Hepatocyte (in vitro differentiated cells): Measurements from ENCODE around the gene OR8J1. TPM values are rescaled to one million over a fixed set of nuclear protein-coding genes. Genes with fewer than 3 reads are reported as not detected.
A peak's percentile ranks its signal among the peaks of the same experiment; 100 is the strongest.

ENCODE experiments used
- DNase-seq: peaks from one replicate; pipeline ENCODE4 v3.0.0-alpha.2; 2016; ENCODE audit warnings: low spot score
- H2AFZ ChIP-seq: fragments of 200-600 bp; sonication (generic); 2 replicates; pipeline ENCODE4 v1.6.0; 2016; ENCODE audit warnings: antibody characterized with exemption, mild to moderate bottlenecking
- H3K27ac ChIP-seq: fragments of 200-600 bp; sonication (generic); 2 replicates; pipeline ENCODE4 v1.5.1; 2016; ENCODE audit warnings: mild to moderate bottlenecking
- H3K27me3 ChIP-seq: fragments of 200-600 bp; sonication (generic); 2 replicates; pipeline ENCODE4 v1.6.1; 2016
- H3K36me3 ChIP-seq: fragments of 200-600 bp; sonication (generic); replicated peaks from 2 replicates; pipeline ENCODE4 v1.5.1; 2016; ENCODE audit warnings: low read depth; ENCODE audit not compliant: insufficient read depth
- H3K4me1 ChIP-seq: fragments of 200-600 bp; sonication (generic); 2 replicates; pipeline ENCODE4 v1.5.1; 2016; ENCODE audit warnings: mild to moderate bottlenecking, moderate library complexity; ENCODE audit not compliant: insufficient read depth
- H3K4me2 ChIP-seq: fragments of 200-600 bp; sonication (generic); 2 replicates; pipeline ENCODE4 v1.6.0; 2016
- H3K4me3 ChIP-seq: fragments of 200-600 bp; sonication (generic); 2 replicates; pipeline ENCODE4 v1.5.1; 2016; ENCODE audit warnings: mild to moderate bottlenecking
- H3K79me2 ChIP-seq: fragments of 200-600 bp; sonication (generic); 2 replicates; pipeline ENCODE4 v1.6.0; 2017; ENCODE audit warnings: mild to moderate bottlenecking
- H3K9me2 ChIP-seq: fragments of 200-600 bp; sonication (generic); replicated peaks from 2 replicates; pipeline ENCODE4 v1.6.0; 2017; ENCODE audit warnings: mild to moderate bottlenecking; ENCODE audit not compliant: insufficient read depth
- H3K9me3 ChIP-seq: fragments of 200-600 bp; sonication (generic); 2 replicates; pipeline ENCODE4 v1.5.1; 2016; ENCODE audit warnings: low read depth, mild to moderate bottlenecking
- H4K20me1 ChIP-seq: fragments of 200-600 bp; sonication (generic); 2 replicates; pipeline ENCODE4 v1.6.0; 2016; ENCODE audit warnings: mild to moderate bottlenecking; ENCODE audit not compliant: insufficient read depth, poor library complexity, severe bottlenecking
- CTCF ChIP-seq: fragments of 200-600 bp; sonication (generic); IDR thresholded peaks from 2 replicates; pipeline ENCODE4 v1.5.1; 2016; ENCODE audit warnings: antibody characterized with exemption, mild to moderate bottlenecking; ENCODE audit not compliant: poor library complexity
- EZH2 ChIP-seq: fragments of 200-600 bp; sonication (generic); IDR thresholded peaks from 2 replicates; pipeline ENCODE4 v1.6.1; 2016; ENCODE audit warnings: antibody characterized with exemption, mild to moderate bottlenecking, borderline replicate concordance
- EZH2phosphoT487 ChIP-seq: fragments of 200-600 bp; sonication (generic); IDR thresholded peaks from one replicate; pipeline ENCODE4 v1.6.1; 2018; ENCODE audit warnings: antibody characterized with exemption, mild to moderate bottlenecking, low read depth, moderate library complexity; ENCODE audit not compliant: unreplicated experiment, severe bottlenecking
- WGBS: methylation state at CpG from one replicate; pipeline ENCODE4 v1.1.6; 2016; ENCODE audit warnings: low lambda C conversion rate; ENCODE audit errors: missing lambda C conversion rate; 5-methylcytosine and 5-hydroxymethylcytosine counted together
- polyA plus RNA-seq: library from polyadenylated mRNA; unstranded; fragments of >200 nt; fragmentation: Nextera tagmentation; extraction: Ambion mirVana; gene quantifications from 2 replicates; pipeline ENCODE4 v1.2.1, GENCODE V29; 2016
- total RNA-seq: library from RNA; depleted of rRNA; stranded (reverse); fragments of >200 nt; gene quantifications from 2 replicates; pipeline ENCODE4 v1.2.3, GENCODE V29; 2014

OR8J1 gene
- total and polyA plus RNA-seq, 2 experiments from 2014 or later = not detected

GRCh38 chr11:56331861-56332491, 22.1 kb upstream of the OR8J1 start:
- no peak for DNase-seq
- no peaks in the 10 kb centered on the region for H3K4me1 ChIP-seq
- no peaks in the 10 kb centered on the region for H4K20me1 ChIP-seq
- no peaks in the 10 kb centered on the region for H3K9me2 ChIP-seq
- no peak overlapping the region for H3K4me2 ChIP-seq
- H3K27ac ChIP-seq = no peak overlapping the region
- H3K27me3 ChIP-seq = no peaks in the 10 kb centered on the region
- no peaks in the 10 kb centered on the region for H3K79me2 ChIP-seq
- no peaks in the 10 kb centered on the region for H3K36me3 ChIP-seq
- WGBS = 96% methylated on average over 20 of the region's 34 CpGs
- H2AFZ ChIP-seq = no peak overlapping the region
- no peak for TF ChIP-seq EZH2
- no peak for TF ChIP-seq CTCF
- no peak for TF ChIP-seq EZH2phosphoT487
- no peak overlapping the region for H3K4me3 ChIP-seq
- H3K9me3 ChIP-seq = no peaks in the 10 kb centered on the region

GRCh38 chr11:56333156-56333555, 20.9 kb upstream of the OR8J1 start:
- 54% methylated on average over 3 of the region's 3 CpGs for WGBS
- no peak overlapping the region for H3K4me2 ChIP-seq
- no peaks in the 10 kb centered on the region for H3K9me3 ChIP-seq
- no peaks in the 10 kb centered on the region for H3K79me2 ChIP-seq
- no peak for TF ChIP-seq EZH2phosphoT487
- no peak for TF ChIP-seq CTCF
- TF ChIP-seq EZH2 = no peak
- peak overlapping the region; percentile 24 for H2AFZ ChIP-seq
- H3K4me3 ChIP-seq = no peak overlapping the region
- no peaks in the 10 kb centered on the region for H3K36me3 ChIP-seq
- DNase-seq = no peak
- H3K27me3 ChIP-seq = no peaks in the 10 kb centered on the region
- H3K27ac ChIP-seq = no peak overlapping the region
- no peaks in the 10 kb centered on the region for H4K20me1 ChIP-seq
- H3K4me1 ChIP-seq = no peaks in the 10 kb centered on the region
- H3K9me2 ChIP-seq = no peaks in the 10 kb centered on the region

- Histone ChIP-seq H3K4me2 (no peak overlapping the region), H4K20me1 (no peaks in the 10 kb centered on the region), H3K9me3 (no peaks in the 10 kb centered on the region), H3K79me2 (no peaks in the 10 kb centered on the region), H3K4me3 (no peak overlapping the region), H2AFZ (no peak overlapping the region), H3K27me3 (no peaks in the 10 kb centered on the region), H3K4me1 (no peaks in the 10 kb centered on the region), H3K9me2 (no peaks in the 10 kb centered on the region), H3K27ac (no peak overlapping the region), H3K36me3 (no peaks in the 10 kb centered on the region)
- DNase-seq = no peak
- no peak for TF ChIP-seq EZH2phosphoT487
- no peak for TF ChIP-seq EZH2
- no peak for TF ChIP-seq CTCF
Measured at GRCh38 chr11:56340289-56340688, 13.8 kb upstream of the OR8J1 start.

- DNase-seq = no peak
- H3K27me3 ChIP-seq = no peaks in the 10 kb centered on the region
- no peak within 1 kb of the TSS for H3K27ac ChIP-seq
- H3K9me2 ChIP-seq = no peaks in the 10 kb centered on the region
- no peaks in the 10 kb centered on the region for H3K4me1 ChIP-seq
- no peaks in the 10 kb centered on the region for H3K9me3 ChIP-seq
- 85% methylated on average over 1 of the region's 1 CpG for WGBS
- no peak within 1 kb of the TSS for H3K4me3 ChIP-seq
- H3K36me3 ChIP-seq = no peaks in the 10 kb centered on the region
- no peaks in the 10 kb centered on the region for H4K20me1 ChIP-seq
- no peak within 1 kb of the TSS for H2AFZ ChIP-seq
- H3K4me2 ChIP-seq = no peak within 1 kb of the TSS
- no peak for TF ChIP-seq EZH2
- TF ChIP-seq EZH2phosphoT487 = no peak
- TF ChIP-seq CTCF = no peak
- H3K79me2 ChIP-seq = no peaks in the 10 kb centered on the region
Measured at GRCh38 chr11:56345739-56346138, 8.4 kb upstream of the OR8J1 start, which contains the start of gene OR8K1. OR8K1 (plus strand) TSS chr11:56346039; CDS start chr11:56346039, 0 bp downstream.
